GM19035 (cell line): ENCODE results near the gene SPACA4.
"Not testable (repeated sequence)": the region's sequence is repeated elsewhere in the genome, so short reads cannot be mapped to it uniquely, and the experiment has no call there.

ENCODE experiments used
- ATAC-seq: cut with Tn5 transposase; IDR thresholded peaks from one replicate; pipeline ENCODE4 v1.9.1; 2021; ENCODE audit not compliant: unreplicated experiment

The SPACA4 gene

GRCh38 chr19:48618278-48618915 lies 11.9 kb downstream of the SPACA4 start:
- ATAC-seq, result no peak

- peak; percentile 88 for ATAC-seq
These were observed 12.6 kb downstream of the SPACA4 start, which contains the start of the genes RPL18 and SPHK2 for GRCh38 chr19:48618916-48619691. TSS of gene RPL18 (minus strand) at chr19:48619178. CDS start at chr19:48619143, 35 bp downstream. TSS of gene SPHK2 (plus strand) at chr19:48619506. CDS start at chr19:48620515, 1,009 bp downstream.

- ATAC-seq, result no peak
These were observed 13.4 kb downstream of the SPACA4 start for GRCh38 chr19:48619692-48620585.

- ATAC-seq, result no peak
These were observed 17.1 kb downstream of the SPACA4 start for GRCh38 chr19:48623556-48624066.

- peak; percentile 56 for ATAC-seq
These were observed 17.6 kb downstream of the SPACA4 start for GRCh38 chr19:48624067-48624594.

- ATAC-seq, result no peak
These were observed 18.5 kb downstream of the SPACA4 start for GRCh38 chr19:48624791-48625723.

GRCh38 chr19:48625891-48626327 lies 19.4 kb downstream of the SPACA4 start:
- no peak for ATAC-seq

GRCh38 chr19:48627201-48627864 lies 20.8 kb downstream of the SPACA4 start:
- no peak for ATAC-seq

- ATAC-seq, result no peak
These were observed 21.3 kb downstream of the SPACA4 start for GRCh38 chr19:48627865-48628314.

- no peak for ATAC-seq
These were observed 22.1 kb downstream of the SPACA4 start for GRCh38 chr19:48628486-48629296.

GRCh38 chr19:48629297-48629598 lies 22.7 kb downstream of the SPACA4 start:
- no peak for ATAC-seq

GRCh38 chr19:48629599-48630295 lies 23.2 kb downstream of the SPACA4 start:
- ATAC-seq, result no peak

- no peak for ATAC-seq
These were observed 23.9 kb downstream of the SPACA4 start for GRCh38 chr19:48630296-48631063.

- no peak for ATAC-seq
These were observed 24.7 kb downstream of the SPACA4 start for GRCh38 chr19:48631225-48631624.

- ATAC-seq, result not testable (repeated sequence)
These were observed 25.7 kb downstream of the SPACA4 start for GRCh38 chr19:48632286-48632685.

- ATAC-seq, result no peak
These were observed 26.2 kb downstream of the SPACA4 start for GRCh38 chr19:48632692-48633147.
